ENCODE data around the gene NTSR1. TPM values are rescaled to one million over a fixed set of nuclear protein-coding genes. Genes with fewer than 3 reads are reported as not detected.

Gene NTSR1
- total and polyA plus RNA-seq, 2 of the 13 experiments (the other 11 are each of a cell fraction or from before 2014, with no cell fraction given) = 0.09 to 0.12 TPM

GRCh38 chr20:62666736-62667529, 41.7 kb upstream of the NTSR1 start (continued):
- TF ChIP-seq, protein P1, sequence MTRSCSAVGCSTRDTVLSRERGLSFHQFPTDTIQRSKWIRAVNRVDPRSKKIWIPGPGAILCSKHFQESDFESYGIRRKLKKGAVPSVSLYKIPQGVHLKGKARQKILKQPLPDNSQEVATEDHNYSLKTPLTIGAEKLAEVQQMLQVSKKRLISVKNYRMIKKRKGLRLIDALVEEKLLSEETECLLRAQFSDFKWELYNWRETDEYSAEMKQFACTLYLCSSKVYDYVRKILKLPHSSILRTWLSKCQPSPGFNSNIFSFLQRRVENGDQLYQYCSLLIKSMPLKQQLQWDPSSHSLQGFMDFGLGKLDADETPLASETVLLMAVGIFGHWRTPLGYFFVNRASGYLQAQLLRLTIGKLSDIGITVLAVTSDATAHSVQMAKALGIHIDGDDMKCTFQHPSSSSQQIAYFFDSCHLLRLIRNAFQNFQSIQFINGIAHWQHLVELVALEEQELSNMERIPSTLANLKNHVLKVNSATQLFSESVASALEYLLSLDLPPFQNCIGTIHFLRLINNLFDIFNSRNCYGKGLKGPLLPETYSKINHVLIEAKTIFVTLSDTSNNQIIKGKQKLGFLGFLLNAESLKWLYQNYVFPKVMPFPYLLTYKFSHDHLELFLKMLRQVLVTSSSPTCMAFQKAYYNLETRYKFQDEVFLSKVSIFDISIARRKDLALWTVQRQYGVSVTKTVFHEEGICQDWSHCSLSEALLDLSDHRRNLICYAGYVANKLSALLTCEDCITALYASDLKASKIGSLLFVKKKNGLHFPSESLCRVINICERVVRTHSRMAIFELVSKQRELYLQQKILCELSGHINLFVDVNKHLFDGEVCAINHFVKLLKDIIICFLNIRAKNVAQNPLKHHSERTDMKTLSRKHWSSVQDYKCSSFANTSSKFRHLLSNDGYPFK (CRISPR knock-in tag; IDR thresholded peaks at IDR 0.05; ENCODE audit: borderline replicate concordance) = peak; percentile 78
- TF ChIP-seq, protein P2, sequence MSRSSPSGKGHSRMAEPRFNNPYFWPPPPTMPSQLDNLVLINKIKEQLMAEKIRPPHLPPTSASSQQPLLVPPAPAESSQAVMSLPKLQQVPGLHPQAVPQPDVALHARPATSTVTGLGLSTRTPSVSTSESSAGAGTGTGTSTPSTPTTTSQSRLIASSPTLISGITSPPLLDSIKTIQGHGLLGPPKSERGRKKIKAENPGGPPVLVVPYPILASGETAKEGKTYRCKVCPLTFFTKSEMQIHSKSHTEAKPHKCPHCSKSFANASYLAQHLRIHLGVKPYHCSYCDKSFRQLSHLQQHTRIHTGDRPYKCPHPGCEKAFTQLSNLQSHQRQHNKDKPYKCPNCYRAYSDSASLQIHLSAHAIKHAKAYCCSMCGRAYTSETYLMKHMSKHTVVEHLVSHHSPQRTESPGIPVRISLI (CRISPR knock-in tag; IDR thresholded peaks at IDR 0.05; ENCODE audit: borderline replicate concordance) = peak; percentile 68
- peak; percentile 83; the same call in 1 of the 2 replicates for TF ChIP-seq SALL2 (CRISPR knock-in tag; IDR thresholded peaks at IDR 0.05)
- no peak for TF ChIP-seq SRF (IDR thresholded peaks at IDR 0.05; ENCODE audit: low read depth, low read length)
- TF ChIP-seq, protein P3, sequence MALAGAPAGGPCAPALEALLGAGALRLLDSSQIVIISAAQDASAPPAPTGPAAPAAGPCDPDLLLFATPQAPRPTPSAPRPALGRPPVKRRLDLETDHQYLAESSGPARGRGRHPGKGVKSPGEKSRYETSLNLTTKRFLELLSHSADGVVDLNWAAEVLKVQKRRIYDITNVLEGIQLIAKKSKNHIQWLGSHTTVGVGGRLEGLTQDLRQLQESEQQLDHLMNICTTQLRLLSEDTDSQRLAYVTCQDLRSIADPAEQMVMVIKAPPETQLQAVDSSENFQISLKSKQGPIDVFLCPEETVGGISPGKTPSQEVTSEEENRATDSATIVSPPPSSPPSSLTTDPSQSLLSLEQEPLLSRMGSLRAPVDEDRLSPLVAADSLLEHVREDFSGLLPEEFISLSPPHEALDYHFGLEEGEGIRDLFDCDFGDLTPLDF (CRISPR knock-in tag; IDR thresholded peaks at IDR 0.05) = no peak
- peak; percentile 75 for TF ChIP-seq TFAP4 (IDR thresholded peaks at IDR 0.05; ENCODE audit: borderline replicate concordance, low read depth)
- TF ChIP-seq ZNF354B (CRISPR knock-in tag; IDR thresholded peaks at IDR 0.05) = peak; percentile 99
- TF ChIP-seq BORCS8-MEF2B (CRISPR knock-in tag; IDR thresholded peaks at IDR 0.05) = peak; percentile 67; the same call in 1 of the 2 replicates
- peak; percentile 11; the same call in 1 of the 2 replicates for TF ChIP-seq FLYWCH1 (CRISPR knock-in tag; IDR thresholded peaks at IDR 0.05)
- TF ChIP-seq ZNF878 (CRISPR knock-in tag; IDR thresholded peaks at IDR 0.05) = peak; percentile 84
- TF ChIP-seq ZBTB8A (CRISPR knock-in tag; IDR thresholded peaks at IDR 0.05; ENCODE audit: borderline replicate concordance, low read depth) = 0 out of 2 replicates have a peak, but pooled peaks have one; percentile 72
- TF ChIP-seq TBL1XR1 (IDR thresholded peaks at IDR 0.05; ENCODE audit: borderline replicate concordance, low read length, partially characterized antibody) = no peak
- TF ChIP-seq, protein P4, sequence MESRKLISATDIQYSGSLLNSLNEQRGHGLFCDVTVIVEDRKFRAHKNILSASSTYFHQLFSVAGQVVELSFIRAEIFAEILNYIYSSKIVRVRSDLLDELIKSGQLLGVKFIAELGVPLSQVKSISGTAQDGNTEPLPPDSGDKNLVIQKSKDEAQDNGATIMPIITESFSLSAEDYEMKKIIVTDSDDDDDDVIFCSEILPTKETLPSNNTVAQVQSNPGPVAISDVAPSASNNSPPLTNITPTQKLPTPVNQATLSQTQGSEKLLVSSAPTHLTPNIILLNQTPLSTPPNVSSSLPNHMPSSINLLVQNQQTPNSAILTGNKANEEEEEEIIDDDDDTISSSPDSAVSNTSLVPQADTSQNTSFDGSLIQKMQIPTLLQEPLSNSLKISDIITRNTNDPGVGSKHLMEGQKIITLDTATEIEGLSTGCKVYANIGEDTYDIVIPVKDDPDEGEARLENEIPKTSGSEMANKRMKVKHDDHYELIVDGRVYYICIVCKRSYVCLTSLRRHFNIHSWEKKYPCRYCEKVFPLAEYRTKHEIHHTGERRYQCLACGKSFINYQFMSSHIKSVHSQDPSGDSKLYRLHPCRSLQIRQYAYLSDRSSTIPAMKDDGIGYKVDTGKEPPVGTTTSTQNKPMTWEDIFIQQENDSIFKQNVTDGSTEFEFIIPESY (CRISPR knock-in tag; IDR thresholded peaks at IDR 0.05) = peak; percentile 94
- peak; percentile 91 for TF ChIP-seq ZFX (CRISPR knock-in tag; IDR thresholded peaks at IDR 0.05; ENCODE audit: low read depth)
- TF ChIP-seq ZFP90 (CRISPR knock-in tag; IDR thresholded peaks at IDR 0.05; ENCODE audit: borderline replicate concordance) = peak; percentile 85; the same call in 1 of the 2 replicates
- TF ChIP-seq SRSF9 (IDR thresholded peaks at IDR 0.05; ENCODE audit: borderline replicate concordance, insufficient read depth, low read depth, low read length, poor library complexity, severe bottlenecking) = no peak
- TF ChIP-seq ZBTB14 (CRISPR knock-in tag; IDR thresholded peaks at IDR 0.05) = no peak; the same call in 1 of the 2 replicates
